ENCODE measurements around the gene ACOX3.

DNA sequence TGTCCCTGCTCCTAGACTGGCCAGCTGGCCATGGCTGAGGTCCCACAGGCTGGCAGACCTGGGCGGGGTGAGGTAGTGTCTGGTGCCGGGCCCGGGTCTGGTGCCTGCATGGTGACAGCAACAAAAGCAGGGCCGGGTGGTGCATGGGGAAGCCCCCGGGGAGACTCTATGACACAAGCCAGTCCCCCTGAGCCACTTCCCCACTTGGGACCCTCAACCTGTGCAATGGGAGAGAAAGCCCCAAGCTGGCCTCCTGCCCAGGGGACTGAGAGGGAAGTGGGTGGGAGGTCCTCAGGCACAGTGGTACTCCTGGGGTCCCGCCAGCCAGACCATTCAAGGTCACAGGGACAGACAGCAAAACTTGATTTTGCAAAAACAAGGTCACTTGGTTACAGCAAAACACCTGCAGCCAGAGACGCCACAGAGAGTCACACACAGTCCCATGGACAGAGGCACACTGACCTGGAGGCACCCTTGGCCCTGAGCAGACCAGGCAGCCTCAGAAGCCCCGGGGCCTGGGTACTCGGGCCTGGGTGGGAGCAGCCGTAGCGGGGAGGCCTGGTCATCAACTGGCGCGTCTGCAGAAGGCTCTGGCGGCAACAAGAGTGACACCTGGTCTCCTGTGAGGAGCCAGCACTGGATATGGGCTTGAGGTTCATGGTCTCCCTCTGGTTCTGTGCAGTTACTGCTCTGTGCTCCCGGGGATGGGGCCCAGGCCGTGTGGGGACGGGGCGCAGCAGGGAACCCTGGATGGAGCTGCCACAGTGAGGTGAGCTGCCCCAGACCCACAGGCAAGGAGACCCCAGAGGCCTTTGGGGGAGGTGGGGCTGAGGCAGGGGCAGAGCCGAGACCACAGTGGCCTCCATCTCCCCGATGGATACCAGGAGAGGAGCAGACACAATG lies 110.4 kb downstream of the ACOX3 start:
- TF ChIP-seq, protein P1, sequence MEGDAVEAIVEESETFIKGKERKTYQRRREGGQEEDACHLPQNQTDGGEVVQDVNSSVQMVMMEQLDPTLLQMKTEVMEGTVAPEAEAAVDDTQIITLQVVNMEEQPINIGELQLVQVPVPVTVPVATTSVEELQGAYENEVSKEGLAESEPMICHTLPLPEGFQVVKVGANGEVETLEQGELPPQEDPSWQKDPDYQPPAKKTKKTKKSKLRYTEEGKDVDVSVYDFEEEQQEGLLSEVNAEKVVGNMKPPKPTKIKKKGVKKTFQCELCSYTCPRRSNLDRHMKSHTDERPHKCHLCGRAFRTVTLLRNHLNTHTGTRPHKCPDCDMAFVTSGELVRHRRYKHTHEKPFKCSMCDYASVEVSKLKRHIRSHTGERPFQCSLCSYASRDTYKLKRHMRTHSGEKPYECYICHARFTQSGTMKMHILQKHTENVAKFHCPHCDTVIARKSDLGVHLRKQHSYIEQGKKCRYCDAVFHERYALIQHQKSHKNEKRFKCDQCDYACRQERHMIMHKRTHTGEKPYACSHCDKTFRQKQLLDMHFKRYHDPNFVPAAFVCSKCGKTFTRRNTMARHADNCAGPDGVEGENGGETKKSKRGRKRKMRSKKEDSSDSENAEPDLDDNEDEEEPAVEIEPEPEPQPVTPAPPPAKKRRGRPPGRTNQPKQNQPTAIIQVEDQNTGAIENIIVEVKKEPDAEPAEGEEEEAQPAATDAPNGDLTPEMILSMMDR (IDR thresholded peaks at IDR 0.05) = no peak
- TF ChIP-seq POLR2A (IDR thresholded peaks at IDR 0.05) = no peak
- no peak for TF ChIP-seq POLR2AphosphoS5 (IDR thresholded peaks at IDR 0.05)
- TF ChIP-seq EP300 (IDR thresholded peaks at IDR 0.05) = no peak

Measured in stomach (tissue), 4 donors.